Right cardiac atrium (tissue), 5 donors: ENCODE data around the gene EFR3B. TPM values are rescaled to one million over a fixed set of nuclear protein-coding genes. Genes with fewer than 3 reads are reported as not detected.
"Not testable (repeated sequence)": the region's sequence is repeated elsewhere in the genome, so short reads cannot be mapped to it uniquely, and the experiment has no call there.

Experiments
- ATAC-seq, 2 donors: fragments of 200-7000 bp; cut with Tn5 transposase; one replicate each; pipeline versions ENCODE4 v1.8.0 to v1.9.1; 2020; ENCODE audit warnings: moderate library complexity in 2 of 2, mild to moderate bottlenecking in 1 of 2
- DNase-seq, 3 donors: peaks; one replicate each; pipeline ENCODE4 v3.0.0-alpha.2; 2020
- H3K27ac ChIP-seq: one replicate; pipeline ENCODE4 v1.5.1; 2013; ENCODE audit warnings: mild to moderate bottlenecking, low read length, control low read depth, moderate library complexity
- H3K27me3 ChIP-seq: one replicate; pipeline ENCODE4 v1.6.1; 2013; ENCODE audit not compliant: control insufficient read depth, insufficient read depth
- H3K4me1 ChIP-seq: one replicate; pipeline ENCODE4 v1.6.1; 2013; ENCODE audit warnings: low read length; ENCODE audit not compliant: control insufficient read depth, insufficient read depth
- H3K4me3 ChIP-seq: one replicate; pipeline ENCODE4 v1.5.1; 2013; ENCODE audit warnings: low read length, control low read depth
- H3K9me3 ChIP-seq: one replicate; pipeline ENCODE4 v1.6.1; 2013; ENCODE audit warnings: low read length; ENCODE audit not compliant: control insufficient read depth
- WGBS: extraction: QIAGEN DNeasy Blood & Tissue Kit; methylation state at CpG from one replicate; pipeline ENCODE4 v1.1.7; 2013; 5-methylcytosine and 5-hydroxymethylcytosine counted together
- intact Hi-C, 4 donors: fragments of 100-400 bp; cut with DNase I; formaldehyde crosslinking; loops; one replicate each; pipeline versions ENCODE4 v1.11.0 to v1.14.0; 2022 to 2023
- polyA plus RNA-seq: library from polyadenylated mRNA; stranded (reverse); fragments of 200-250 nt; gene quantifications from one replicate; pipeline ENCODE4 v1.2.3, GENCODE V29; 2013
- total RNA-seq, 4 donors: library from RNA; stranded (reverse); fragmentation: NEBNext Ultra II Directional; extraction: Animal tissue kit (Norgen Biotek cat#: 25700); gene quantifications; one replicate each; pipeline ENCODE4 v1.2.1, GENCODE V29; 2021
- donor health status: healthy with polysubstance abuse.
- donor health status: DM: no; HTN: yes; CAD: no.
- donor health status: DM: no; HTN: no; CAD: no.
- donor health status: DM: no; HTN: yes; CAD: no; lungs with severe emphysema.
- donor health status: DM: yes; HTN: yes; CAD: no.

The EFR3B gene
- total and polyA plus RNA-seq, 5 donors, result 2.9 to 9.7 (median 6.3) TPM

DNA sequence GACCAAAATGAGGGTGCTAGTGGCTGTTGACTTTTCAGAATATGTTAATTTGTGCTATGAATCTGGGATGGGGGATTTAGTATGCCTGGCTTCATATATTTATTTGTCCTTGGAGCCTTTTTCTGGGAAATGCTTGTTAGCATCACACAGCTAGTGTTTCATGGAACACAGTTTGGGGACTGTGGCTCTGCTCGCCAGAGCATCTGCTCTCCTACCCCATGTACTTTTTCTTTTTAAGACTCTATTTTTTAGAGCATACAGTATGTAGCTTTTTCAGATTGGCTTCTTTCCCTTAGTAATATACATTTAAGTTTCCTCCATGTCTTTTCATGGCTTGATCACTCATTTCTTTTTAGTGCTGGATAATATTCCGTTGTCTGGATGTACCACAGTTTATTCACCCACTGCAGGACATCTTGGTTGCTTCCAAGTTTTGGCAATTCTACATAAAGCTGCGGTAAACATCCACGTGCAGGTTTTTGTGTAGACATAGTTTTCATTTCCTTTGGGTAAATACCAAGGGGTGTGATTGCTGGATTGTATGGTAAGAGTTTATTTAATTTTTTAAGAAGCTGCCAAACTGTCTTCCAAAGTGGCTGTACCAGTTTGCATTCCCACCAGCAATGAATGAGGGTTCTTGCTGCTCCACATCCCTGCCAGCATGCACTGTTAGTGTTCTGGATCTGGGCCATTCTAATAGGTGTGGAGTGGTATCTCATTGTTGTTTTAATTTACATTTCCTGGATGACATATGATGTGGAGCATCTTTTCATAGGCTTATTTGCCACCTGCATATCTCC, 44.1 kb downstream of the EFR3B start:
- no peaks in the 10 kb centered on the region for H3K9me3 ChIP-seq
- H3K4me3 ChIP-seq, result no peak overlapping the region
- 94% methylated on average over 4 of the region's 4 CpGs for WGBS
- H3K4me1 ChIP-seq, result peaks cover 8% of the 10 kb centered on the region
- DNase-seq, result no peak
- H3K27ac ChIP-seq, result no peak overlapping the region
- no peaks in the 10 kb centered on the region for H3K27me3 ChIP-seq
- no peak for ATAC-seq
- intact Hi-C loops, result no loop called here

DNA sequence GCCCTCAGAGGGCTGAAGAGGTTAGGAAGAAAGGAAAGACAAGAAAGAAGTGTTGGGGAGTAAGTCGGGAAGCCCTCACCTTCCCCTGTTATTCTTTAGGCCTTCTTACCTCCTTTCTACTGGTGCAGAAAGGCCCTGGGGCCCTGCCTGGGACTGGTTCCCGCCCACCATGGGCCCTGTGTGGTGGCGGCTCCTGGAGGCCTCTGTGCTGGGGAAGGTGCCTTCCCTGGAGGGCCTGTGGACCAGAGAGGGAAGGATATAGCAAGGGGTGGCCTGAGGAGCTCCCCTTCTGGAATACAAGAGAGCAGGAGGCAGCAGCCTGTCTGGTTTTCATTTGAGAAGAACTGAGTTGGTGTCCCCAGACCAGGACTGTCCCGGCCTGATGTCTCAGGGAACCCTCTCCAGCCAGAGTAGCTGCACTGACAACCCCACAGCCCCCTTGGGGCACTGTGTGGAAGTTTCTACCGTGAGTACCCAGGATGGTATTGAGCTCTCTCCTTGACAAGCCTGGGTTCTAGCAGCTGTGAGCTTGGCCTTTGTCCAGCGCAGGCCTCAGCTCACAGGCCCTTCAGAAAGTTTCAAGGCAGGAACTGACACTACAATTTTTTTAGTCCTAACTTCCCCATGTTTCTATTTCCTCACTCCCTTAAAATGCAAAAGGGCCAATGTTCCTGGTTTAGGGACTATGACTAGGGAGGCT, 47.1 kb downstream of the EFR3B start:
- ATAC-seq (peak; percentile 28 to 39), DNase-seq (peak; percentile 27 to 59 (median 48))
- intact Hi-C loops, result no loop called here
- no peaks in the 10 kb centered on the region for H3K9me3 ChIP-seq
- H3K27ac ChIP-seq, result no peak overlapping the region
- no peaks in the 10 kb centered on the region for H3K27me3 ChIP-seq
- peaks cover 5% of the 10 kb centered on the region for H3K4me1 ChIP-seq
- WGBS, result 78% methylated on average over 6 of the region's 6 CpGs
- no peak overlapping the region for H3K4me3 ChIP-seq

DNA sequence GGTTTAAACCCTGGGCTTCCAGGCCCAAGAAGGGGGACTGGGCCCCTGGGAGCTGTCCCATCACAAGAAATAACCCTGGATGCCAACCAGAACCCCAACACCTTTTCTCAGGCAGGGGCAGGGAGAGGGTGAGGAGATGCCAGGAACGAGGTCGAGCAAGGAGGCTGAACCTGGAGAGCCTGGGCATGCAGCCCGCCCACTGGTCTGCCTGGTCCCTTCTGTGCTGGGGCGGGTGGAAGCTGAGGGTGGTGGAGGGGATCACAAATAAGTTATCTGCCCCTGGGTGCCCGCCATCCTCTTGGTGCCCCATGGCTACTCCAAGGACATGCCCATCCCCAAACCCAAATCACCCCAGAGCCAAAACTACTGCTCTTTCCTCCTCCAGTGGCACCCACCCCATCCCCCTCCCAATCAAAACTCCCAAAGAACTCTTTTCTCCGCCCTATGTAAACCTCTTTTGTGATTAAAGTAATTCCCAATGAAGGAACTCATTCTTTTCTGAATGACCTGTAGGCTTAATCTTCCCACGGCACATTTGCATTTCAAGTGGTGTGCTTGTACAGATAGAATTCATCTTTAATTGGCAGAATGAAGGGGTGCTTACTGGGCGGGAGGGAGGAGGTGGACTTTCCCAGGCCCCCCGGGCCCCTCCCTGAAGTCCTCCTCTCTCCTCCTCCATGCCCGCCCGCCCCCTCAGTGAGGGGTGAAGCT, 47.9 kb downstream of the EFR3B start:
- H3K4me1 ChIP-seq, result peaks cover 5% of the 10 kb centered on the region
- no peak overlapping the region for H3K4me3 ChIP-seq
- DNase-seq, result no peak
- intact Hi-C loops, result loop anchor here in 1 of 4 donors (10.0 kb wide), 1 partner anchor 45 kb away; the partner anchor contains the start of gene EFR3B
- no peaks in the 10 kb centered on the region for H3K27me3 ChIP-seq
- peak in 1 of 2 donors; percentile 21 for ATAC-seq
- no peak overlapping the region for H3K27ac ChIP-seq
- 85% methylated on average over 11 of the region's 11 CpGs for WGBS
- H3K9me3 ChIP-seq, result no peaks in the 10 kb centered on the region

DNA sequence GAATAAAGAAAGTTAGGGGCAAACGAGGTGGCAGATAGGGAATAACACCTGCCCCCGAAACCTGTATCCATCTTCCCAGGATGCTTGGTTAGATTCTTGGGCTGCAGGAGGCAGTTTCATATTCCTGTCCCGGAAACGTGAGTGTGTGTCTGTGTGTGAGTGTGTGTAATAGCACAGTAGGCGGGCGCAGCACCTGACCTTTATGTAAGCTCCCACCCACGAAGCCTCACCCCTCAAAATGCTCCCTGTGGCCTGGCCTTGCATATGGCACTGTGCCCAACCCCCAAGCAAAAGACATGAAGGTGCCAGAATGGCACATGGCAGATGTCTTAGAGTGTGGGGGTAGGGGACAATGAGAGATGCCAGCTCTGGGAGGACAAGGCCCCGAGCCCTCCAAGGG, 48.9 kb downstream of the EFR3B start:
- Histone ChIP-seq H3K9me3 (no peaks in the 10 kb centered on the region), H3K4me1 (peaks cover 5% of the 10 kb centered on the region), H3K27me3 (no peaks in the 10 kb centered on the region), H3K4me3 (no peak overlapping the region), H3K27ac (no peak overlapping the region)
- DNase-seq (no peak), ATAC-seq (peak; percentile 12 to 22)
- intact Hi-C loops, result loop anchor here in 1 of 4 donors (10.0 kb wide), 1 partner anchor 46 kb away; the partner anchor contains the start of gene EFR3B
- 71% methylated on average over 8 of the region's 8 CpGs for WGBS

DNA sequence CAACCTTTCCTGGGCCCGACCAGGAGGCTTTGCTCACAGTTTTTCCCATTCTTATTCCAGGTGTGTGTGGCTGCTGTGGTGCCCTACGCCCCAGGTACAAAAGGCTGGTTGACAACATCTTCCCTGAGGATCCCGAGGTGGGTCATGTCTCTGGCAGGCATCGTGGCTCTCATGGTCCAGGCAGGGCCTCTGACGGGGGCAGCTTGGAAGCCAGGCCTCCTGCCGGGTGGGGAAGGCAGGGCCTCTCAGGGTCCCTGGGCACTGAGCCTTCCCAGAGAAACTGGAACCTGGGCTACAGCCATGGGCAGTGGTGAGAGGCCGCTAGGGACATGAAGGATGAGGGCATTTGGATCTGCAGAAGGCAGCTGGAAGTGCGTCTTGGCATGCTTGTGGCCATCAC, 49.4 kb downstream of the EFR3B start:
- WGBS, result 85% methylated on average over 8 of the region's 8 CpGs
- peak in 1 of 3 donors; percentile 50 for DNase-seq
- Histone ChIP-seq H3K27me3 (no peaks in the 10 kb centered on the region), H3K9me3 (no peaks in the 10 kb centered on the region), H3K4me1 (peaks cover 5% of the 10 kb centered on the region), H3K4me3 (no peak overlapping the region), H3K27ac (no peak overlapping the region)
- ATAC-seq, result no peak
- intact Hi-C loops, result loop anchor here in 1 of 4 donors (10.0 kb wide), 1 partner anchor 46 kb away; the partner anchor contains the start of gene EFR3B

DNA sequence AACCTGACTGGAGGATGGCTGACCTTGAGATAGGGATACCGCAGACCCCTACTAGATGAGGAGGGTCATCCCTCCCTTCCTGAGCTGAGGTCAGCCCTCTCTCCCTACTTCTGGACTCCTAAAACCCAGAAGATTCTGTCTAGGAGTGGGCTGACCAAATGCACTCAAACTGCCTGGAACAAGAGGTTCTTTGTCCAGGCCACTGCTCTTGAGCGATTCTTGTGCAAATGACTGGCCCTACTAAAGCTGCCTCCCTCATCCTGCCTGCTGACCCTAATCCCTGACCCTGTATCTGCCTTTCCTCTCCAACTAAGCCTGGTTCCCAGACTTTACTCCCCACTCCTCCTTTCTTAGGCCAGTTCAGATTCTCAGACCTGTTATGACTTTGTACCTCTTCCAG, 56.2 kb downstream of the EFR3B start:
- ATAC-seq, result peak; percentile 34 to 70
- WGBS, result 65% methylated on average over 2 of the region's 2 CpGs
- intact Hi-C loops, result loop anchor here in 1 of 4 donors (10.0 kb wide), 1 partner anchor 53 kb away; the partner anchor contains the start of gene EFR3B

DNA sequence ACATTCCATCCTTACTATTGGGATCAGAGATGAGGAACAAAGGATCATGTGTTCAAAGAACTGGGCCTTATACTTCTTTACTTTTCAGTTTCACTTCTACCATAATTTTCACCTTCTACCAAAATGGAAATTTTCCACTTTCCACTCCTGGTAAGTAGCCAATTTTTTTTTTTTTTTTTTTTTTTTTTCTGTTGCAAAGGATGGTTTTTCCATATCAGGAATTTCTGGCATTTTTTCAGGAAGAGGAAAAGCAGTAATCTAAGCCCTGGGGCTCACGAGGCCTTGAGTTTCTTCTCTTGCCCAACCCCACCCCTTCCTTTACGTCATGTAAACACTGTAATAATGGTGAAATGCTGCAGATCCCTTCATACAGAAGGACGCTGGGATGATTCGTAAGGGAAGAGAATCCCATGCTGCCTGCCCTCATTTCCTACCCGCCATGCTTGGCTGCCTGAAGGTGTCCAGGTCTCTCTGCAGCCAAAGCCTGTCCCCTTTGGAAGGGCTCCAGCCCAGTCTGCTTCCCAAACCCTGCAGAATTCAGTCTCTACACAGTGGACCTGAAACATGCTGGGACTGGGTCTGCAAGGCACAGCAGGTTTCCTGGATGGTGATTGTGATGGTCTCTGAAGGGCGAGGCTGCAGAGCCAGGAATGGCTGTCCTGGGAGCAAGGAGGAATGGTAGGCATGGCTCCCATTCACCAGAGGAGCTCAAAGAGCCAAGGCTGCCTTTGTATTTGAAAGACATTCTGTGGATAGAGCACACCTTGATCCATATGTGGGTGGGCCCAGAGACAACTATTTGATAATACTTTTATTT, 57.0 kb downstream of the EFR3B start:
- H3K27me3 ChIP-seq, result no peaks in the 10 kb centered on the region
- no peaks in the 10 kb centered on the region for H3K9me3 ChIP-seq
- no peak overlapping the region for H3K4me3 ChIP-seq
- peak; percentile 95 to 97 for ATAC-seq
- H3K27ac ChIP-seq, result peak overlapping the region; percentile 87
- H3K4me1 ChIP-seq, result peaks cover 6% of the 10 kb centered on the region
- 26% methylated on average over 6 of the region's 6 CpGs for whole genome bisulfite sequencing
- DNase-seq, result peak; percentile 50 to 72 (median 69)
- intact Hi-C loops, result loop anchor here in 1 of 4 donors (10.0 kb wide), 1 partner anchor 54 kb away; the partner anchor contains the start of gene EFR3B

More for the DNA sequence above, 56.2 kb downstream of the EFR3B start:
- DNase-seq, result no peak
- Histone ChIP-seq H3K4me3 (no peak overlapping the region), H3K4me1 (peaks cover 6% of the 10 kb centered on the region), H3K9me3 (no peaks in the 10 kb centered on the region), H3K27ac (peak overlapping the region; percentile 86), H3K27me3 (no peaks in the 10 kb centered on the region)

DNA sequence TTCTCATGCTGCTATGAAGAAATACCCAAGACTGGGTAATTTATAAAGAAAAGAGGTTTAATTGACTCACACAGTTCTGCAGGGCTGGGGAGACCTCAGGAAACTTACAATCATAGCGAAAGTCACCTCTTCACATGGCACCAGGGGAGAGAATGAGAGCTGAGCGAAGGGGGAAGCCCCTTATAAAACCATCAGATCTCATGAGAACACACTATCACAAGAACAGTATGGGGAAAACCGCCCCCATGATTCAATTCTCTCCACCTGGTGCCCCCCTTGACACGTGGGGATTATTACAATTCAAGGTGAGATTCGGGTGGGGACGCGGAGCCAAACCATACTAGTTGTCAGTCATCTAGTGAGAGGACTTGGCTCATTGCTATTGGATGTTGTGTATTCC, 60.5 kb downstream of the EFR3B start:
- 91% methylated on average over 7 of the region's 7 CpGs for WGBS
- H3K27ac ChIP-seq, DNase-seq, H3K27me3 ChIP-seq, H3K9me3 ChIP-seq, ATAC-seq, H3K4me3 ChIP-seq, intact Hi-C loops, H3K4me1 ChIP-seq: not testable (repeated sequence)

DNA sequence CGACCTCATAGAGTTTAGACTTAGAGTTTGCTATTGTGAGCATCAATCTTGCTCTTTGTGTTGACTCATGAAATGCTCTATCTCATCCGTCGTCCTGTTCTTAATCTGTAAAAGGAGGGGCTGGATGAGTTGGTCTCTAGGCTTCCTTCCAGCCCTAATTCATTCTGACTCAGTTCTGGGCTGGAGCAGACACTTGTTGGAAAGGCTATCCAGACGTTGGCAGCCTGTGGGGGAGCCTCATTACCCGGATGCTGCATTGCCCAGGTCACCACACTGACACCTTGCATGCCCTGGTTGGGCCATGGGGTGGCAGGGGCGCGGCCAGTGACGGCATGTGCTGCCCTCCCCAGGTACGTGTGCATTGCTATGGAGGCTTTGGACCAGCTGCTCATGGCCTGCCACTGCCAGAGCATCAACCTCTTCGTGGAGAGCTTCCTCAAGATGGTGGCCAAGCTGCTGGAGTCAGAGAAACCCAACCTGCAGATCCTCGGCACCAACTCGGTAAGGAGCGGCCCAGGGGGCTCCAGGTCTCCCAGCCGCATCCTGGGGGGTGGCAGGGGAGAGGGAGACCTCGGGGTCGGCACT, 61.5 kb downstream of the EFR3B start:
- no peaks in the 10 kb centered on the region for H3K27me3 ChIP-seq
- WGBS, result 79% methylated on average over 16 of the region's 16 CpGs
- H3K9me3 ChIP-seq, result no peaks in the 10 kb centered on the region
- intact Hi-C loops, result no loop called here
- DNase-seq, result peak in 1 of 3 donors; percentile 35
- H3K4me3 ChIP-seq, result no peak overlapping the region
- peaks cover 3% of the 10 kb centered on the region for H3K4me1 ChIP-seq
- no peak overlapping the region for H3K27ac ChIP-seq
- peak; percentile 7 to 62 for ATAC-seq

DNA sequence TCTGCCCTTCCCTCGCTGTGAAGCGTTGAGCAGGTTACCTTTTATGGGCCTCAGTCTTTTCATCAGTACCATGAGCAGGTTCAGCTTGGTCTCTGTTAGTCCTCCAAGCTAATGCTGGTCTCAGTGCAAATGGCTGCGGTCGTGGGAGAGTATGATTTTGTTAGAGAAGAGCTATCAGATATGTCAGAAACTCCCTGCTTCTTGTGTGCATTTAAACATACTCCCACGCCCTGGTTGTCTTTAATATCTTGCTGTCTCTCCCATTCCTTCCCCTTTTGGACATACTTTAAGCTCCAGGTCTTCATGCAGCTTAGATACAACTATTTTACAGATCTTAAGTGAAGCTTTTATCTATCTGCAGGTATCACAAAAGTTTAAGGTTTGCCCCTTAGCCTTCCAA, 62.9 kb downstream of the EFR3B start:
- Histone ChIP-seq H3K4me3 (no peak overlapping the region), H3K27me3 (no peaks in the 10 kb centered on the region), H3K27ac (no peak overlapping the region), H3K9me3 (no peaks in the 10 kb centered on the region), H3K4me1 (no peaks in the 10 kb centered on the region)
- intact Hi-C loops, result no loop called here
- WGBS, result 83% methylated on average over 5 of the region's 5 CpGs
- DNase-seq, result no peak
- ATAC-seq, result no peak
